WTC11 (cell line): Measurements from ENCODE around the gene NCBP3. TPM values are rescaled to one million over a fixed set of nuclear protein-coding genes. Genes with fewer than 3 reads are reported as not detected.

Source experiments
- ATAC-seq: fragments of 200-7000 bp; cut with Tn5 transposase; 2 replicates; pipeline ENCODE4 v1.10.0; 2021; ENCODE audit warnings: mild to moderate bottlenecking, moderate library complexity
- CTCF ChIA-PET: fragments of 300-600 bp; sonication (Branson Sonifier 250); formaldehyde crosslinking; loops from one replicate; lab custom pipeline; 2021; ENCODE audit warnings: antibody characterized with exemption; lab: Charles Lee
- POLR2A ChIA-PET: fragments of 350-600 bp; sonication (Branson Sonifier 250); formaldehyde crosslinking; loops from one replicate; lab custom pipeline; 2021; ENCODE audit warnings: antibody characterized with exemption; lab: Charles Lee
- DNase-seq: peaks from one replicate; pipeline ENCODE4 v3.0.0; 2021; ENCODE audit warnings: low spot score
- H3K27ac Mint-ChIP-seq: 2 replicates; pipeline ENCODE4 v1.8.0; 2021; ENCODE audit warnings: mixed read lengths
- H3K27me3 Mint-ChIP-seq: 2 replicates; pipeline ENCODE4 v1.8.0; 2021; ENCODE audit warnings: low read depth, mild to moderate bottlenecking, moderate library complexity, mixed read lengths
- H3K36me3 Mint-ChIP-seq: 2 replicates; pipeline ENCODE4 v1.8.0; 2021; ENCODE audit warnings: mixed read lengths
- H3K4me1 Mint-ChIP-seq: 2 replicates; pipeline ENCODE4 v1.8.0; 2022; ENCODE audit warnings: mixed read lengths
- H3K4me3 Mint-ChIP-seq: 2 replicates; pipeline ENCODE4 v1.8.0; 2021; ENCODE audit warnings: mild to moderate bottlenecking, moderate library complexity, mixed read lengths
- H3K9me3 Mint-ChIP-seq: 2 replicates; pipeline ENCODE4 v1.8.0; 2021; ENCODE audit warnings: mixed read lengths
- ATF3 ChIP-seq: sonication (generic); formaldehyde crosslinking; conservative IDR thresholded peaks from 2 replicates; pipeline ENCODE4 v1.8.1; 2022; ENCODE audit warnings: mild to moderate bottlenecking, missing genetic modification reagents
- CDX4 ChIP-seq: fragments of 250-450 bp; sonication (Bioruptor Pico); IDR thresholded peaks from 2 replicates; pipeline ENCODE4 v1.9.0; 2021; ENCODE audit warnings: moderate library complexity, mild to moderate bottlenecking, inconsistent platforms, borderline replicate concordance
- E2F1 ChIP-seq: sonication (generic); formaldehyde crosslinking; IDR thresholded peaks from 2 replicates; pipeline ENCODE4 v1.8.0; 2022; ENCODE audit warnings: mild to moderate bottlenecking, missing genetic modification reagents
- E2F4 ChIP-seq: sonication (generic); formaldehyde crosslinking; IDR thresholded peaks from 2 replicates; pipeline ENCODE4 v1.8.1; 2022; ENCODE audit warnings: low read depth, mild to moderate bottlenecking, moderate library complexity, missing genetic modification reagents, borderline replicate concordance
- FOXJ3 ChIP-seq: sonication (generic); formaldehyde crosslinking; IDR thresholded peaks from 2 replicates; pipeline ENCODE4 v1.9.0; 2021; ENCODE audit warnings: missing genetic modification reagents, mild to moderate bottlenecking, borderline replicate concordance
- GABPB1 ChIP-seq: sonication (generic); formaldehyde crosslinking; IDR thresholded peaks from 2 replicates; pipeline ENCODE4 v1.8.1; 2023; ENCODE audit warnings: mild to moderate bottlenecking, missing genetic modification reagents
- GTF2I ChIP-seq: fragments of 250-450 bp; sonication (Bioruptor Pico); conservative IDR thresholded peaks from 2 replicates; pipeline ENCODE4 v1.4.0; 2021; ENCODE audit warnings: mild to moderate bottlenecking
- JAZF1 ChIP-seq: fragments of 250-450 bp; sonication (Bioruptor Pico); IDR thresholded peaks from 2 replicates; pipeline ENCODE4 v1.9.0; 2021; ENCODE audit warnings: moderate library complexity, mild to moderate bottlenecking, inconsistent platforms
- NR2C2 ChIP-seq: sonication (generic); formaldehyde crosslinking; IDR thresholded peaks from 2 replicates; pipeline ENCODE4 v1.8.0; 2022; ENCODE audit warnings: mild to moderate bottlenecking, missing genetic modification reagents
- RORB ChIP-seq: fragments of 250-450 bp; sonication (Bioruptor Pico); IDR thresholded peaks from 2 replicates; pipeline ENCODE4 v1.9.0; 2021; ENCODE audit warnings: mild to moderate bottlenecking
- SOX15 ChIP-seq: fragments of 250-450 bp; sonication (Bioruptor Pico); IDR thresholded peaks from 2 replicates; pipeline ENCODE4 v1.9.0; 2021; ENCODE audit warnings: mild to moderate bottlenecking
- SP1 ChIP-seq: sonication (generic); formaldehyde crosslinking; conservative IDR thresholded peaks from 2 replicates; pipeline ENCODE4 v1.8.1; 2022; ENCODE audit warnings: missing genetic modification reagents
- TEAD1 ChIP-seq: sonication (generic); formaldehyde crosslinking; IDR thresholded peaks from 2 replicates; pipeline ENCODE4 v1.8.0; 2022; ENCODE audit warnings: mild to moderate bottlenecking, missing genetic modification reagents
- TP53 ChIP-seq: sonication (generic); formaldehyde crosslinking; IDR thresholded peaks from 2 replicates; pipeline ENCODE4 v1.8.1; 2023; ENCODE audit warnings: mild to moderate bottlenecking, missing genetic modification reagents
- ZNF396 ChIP-seq: fragments of 250-450 bp; sonication (Bioruptor Pico); IDR thresholded peaks from 2 replicates; pipeline ENCODE4 v1.8.0; 2021; ENCODE audit warnings: mild to moderate bottlenecking, moderate library complexity, borderline replicate concordance
- ZNF423 ChIP-seq: fragments of 250-450 bp; sonication (Bioruptor Pico); IDR thresholded peaks from 2 replicates; pipeline ENCODE4 v2.1.2; 2022; ENCODE audit warnings: mild to moderate bottlenecking, moderate library complexity
- ZNF671 ChIP-seq: fragments of 250-450 bp; sonication (Bioruptor Pico); IDR thresholded peaks from 2 replicates; pipeline ENCODE4 v1.8.0; 2021; ENCODE audit warnings: mild to moderate bottlenecking
- total RNA-seq: library from RNA; stranded (reverse); gene quantifications from 3 replicates; pipeline ENCODE4 v1.2.3, GENCODE V29; 2021
- TF ChIP-seq, protein P1 (sequence below): fragments of 250-450 bp; sonication (Bioruptor Pico); IDR thresholded peaks from 2 replicates; pipeline ENCODE4 v1.9.0; 2021; ENCODE audit warnings: mild to moderate bottlenecking
- TF ChIP-seq, protein P2 (sequence below): sonication (generic); formaldehyde crosslinking; IDR thresholded peaks from 2 replicates; pipeline ENCODE4 v1.8.0; 2022; ENCODE audit warnings: mild to moderate bottlenecking, missing genetic modification reagents
- TF ChIP-seq, protein P3 (sequence below): fragments of 250-450 bp; sonication (Bioruptor Pico); IDR thresholded peaks from 2 replicates; pipeline ENCODE4 v1.9.0; 2021; ENCODE audit warnings: mild to moderate bottlenecking, borderline replicate concordance

NCBP3 gene
- total RNA-seq, 1 experiment from 2014 or later: 48.7 TPM

DNA sequence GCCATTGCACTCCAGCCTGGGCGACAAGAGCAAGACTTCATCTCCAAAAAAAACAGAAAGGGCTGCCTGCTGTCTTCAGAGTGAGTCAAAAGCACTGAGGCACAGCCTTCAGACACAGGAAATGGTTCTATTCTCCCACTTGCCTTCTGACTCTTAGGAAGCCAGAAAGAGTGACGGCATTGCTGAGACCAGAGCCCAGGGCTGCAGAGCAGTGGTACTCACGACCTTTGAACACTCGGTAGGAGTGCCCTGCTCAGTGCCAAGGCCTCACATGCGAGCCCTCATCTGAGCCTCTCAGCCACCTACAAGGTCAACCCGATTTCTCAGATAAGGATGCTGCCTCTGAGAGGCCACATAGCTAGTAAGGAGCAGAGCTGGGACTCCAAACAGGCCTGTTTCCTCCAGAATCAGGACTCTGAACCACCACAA lies 41.5 kb downstream of the NCBP3 start:
- no peaks in the 10 kb centered on the region for H3K9me3 Mint-ChIP-seq
- DNase-seq (no peak), ATAC-seq (no peak; the same call in 1 of the 2 replicates)
- peaks cover 23% of the 10 kb centered on the region for H3K36me3 Mint-ChIP-seq
- no peak overlapping the region for H3K27ac Mint-ChIP-seq
- ChIA-PET CTCF (interaction anchor here (1.5 to 3.0 kb wide), 3 partner anchors 9 to 67 kb away, joined by 3 to 20 read pairs (median 4); no protein-coding TSS in a partner anchor), POLR2A (no interaction called here)
- no peak overlapping the region for H3K4me3 Mint-ChIP-seq
- TF ChIP-seq E2F1 (no peak), NR2C2 (CRISPR knock-in tag) (no peak)
- H3K27me3 Mint-ChIP-seq: no peaks in the 10 kb centered on the region; the same call in 1 of the 2 replicates
- H3K4me1 Mint-ChIP-seq: no peaks in the 10 kb centered on the region

DNA sequence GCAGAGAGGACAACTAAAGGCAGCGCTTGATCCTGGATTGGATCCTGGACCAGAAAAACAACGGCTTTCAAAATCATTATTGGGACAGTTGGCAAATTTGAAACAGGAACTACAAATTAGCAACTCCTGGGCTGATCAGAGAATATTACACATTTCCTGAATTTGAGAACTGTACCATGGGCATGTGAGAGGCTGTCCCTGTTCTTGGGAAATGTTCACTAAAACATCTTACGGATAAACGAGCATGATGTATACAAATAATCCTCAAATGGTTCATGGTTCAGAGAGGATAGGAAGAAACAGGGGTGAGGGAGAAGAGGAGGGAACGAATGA lies 42.8 kb downstream of the NCBP3 start:
- H3K27me3 Mint-ChIP-seq: no peaks in the 10 kb centered on the region; the same call in 1 of the 2 replicates
- CTCF ChIA-PET: interaction anchor here (1.5 to 3.0 kb wide), 2 partner anchors 8 to 66 kb away, joined by 3 to 20 read pairs; no protein-coding TSS in a partner anchor
- ATAC-seq (no peak), DNase-seq (no peak)
- H3K9me3 Mint-ChIP-seq: no peaks in the 10 kb centered on the region
- POLR2A ChIA-PET: no interaction called here
- H3K4me1 Mint-ChIP-seq: no peaks in the 10 kb centered on the region
- TF ChIP-seq ZNF423 (CRISPR knock-in tag): no peak
- H3K36me3 Mint-ChIP-seq: peaks cover 18% of the 10 kb centered on the region
- H3K27ac Mint-ChIP-seq: no peak overlapping the region
- H3K4me3 Mint-ChIP-seq: no peak overlapping the region

DNA sequence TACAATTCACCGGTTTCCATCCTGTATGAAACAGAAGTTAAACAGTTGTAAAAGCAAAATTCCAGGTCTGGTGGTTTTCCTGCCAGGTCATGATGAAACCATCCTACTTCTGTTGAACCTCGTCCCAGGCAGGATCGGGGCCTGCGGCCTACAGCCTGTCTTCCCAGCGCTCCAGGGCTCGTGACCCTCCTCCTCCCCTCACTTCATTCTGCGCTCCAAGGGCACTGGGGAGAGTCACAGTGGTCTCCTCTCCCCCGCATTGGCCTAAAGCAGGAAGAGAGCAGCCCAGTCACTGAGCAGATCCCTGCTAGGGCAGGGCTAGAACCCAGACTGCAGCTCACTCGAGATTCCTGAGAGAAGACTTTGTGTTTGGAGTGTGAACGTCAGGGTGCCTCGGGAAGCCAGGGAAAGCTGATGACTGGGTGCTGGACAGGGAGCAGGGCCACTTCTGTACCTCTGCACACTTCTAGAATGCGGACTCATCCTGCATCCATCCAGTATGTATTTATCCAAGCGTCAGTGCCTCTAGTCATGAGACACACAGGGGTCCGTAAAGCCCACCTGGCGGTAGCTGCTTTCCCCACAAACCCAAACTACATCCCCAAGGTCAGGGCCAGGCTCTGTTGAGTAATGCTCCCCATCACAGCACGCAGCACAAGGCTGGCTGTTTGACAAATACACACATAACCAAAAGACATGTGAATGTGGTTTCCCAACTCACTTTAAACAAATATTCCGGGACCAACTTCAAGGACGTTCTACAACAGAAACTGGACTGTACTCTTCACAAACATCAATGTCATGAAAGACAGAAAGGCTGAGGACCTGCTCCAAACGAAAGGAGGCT lies 43.4 kb downstream of the NCBP3 start:
- ATAC-seq: no peak
- Mint-ChIP-seq H3K9me3 (no peaks in the 10 kb centered on the region), H3K4me1 (no peaks in the 10 kb centered on the region), H3K27me3 (no peaks in the 10 kb centered on the region; the same call in 1 of the 2 replicates), H3K27ac (peak overlapping the region; percentile 57), H3K36me3 (peaks cover 12% of the 10 kb centered on the region), H3K4me3 (no peak overlapping the region)
- CTCF ChIA-PET: interaction anchor here (3.0 kb wide), 1 partner anchor 65 kb away, joined by 20 read pairs; no protein-coding TSS in a partner anchor
- POLR2A ChIA-PET: no interaction called here
- no peak for DNase-seq
- TF ChIP-seq RORB (no peak), GABPB1 (CRISPR knock-in tag) (peak; percentile 78)

GRCh38 chr17:3801792-3802191 lies 44.3 kb downstream of the NCBP3 start:
- Mint-ChIP-seq H3K27me3 (no peaks in the 10 kb centered on the region; the same call in 1 of the 2 replicates), H3K4me1 (no peaks in the 10 kb centered on the region), H3K9me3 (no peaks in the 10 kb centered on the region), H3K4me3 (no peak overlapping the region), H3K36me3 (peaks cover 4% of the 10 kb centered on the region), H3K27ac (no peak overlapping the region)
- DNase-seq (no peak), ATAC-seq (no peak)
- POLR2A ChIA-PET: no interaction called here
- CTCF ChIA-PET: interaction anchor here (3.3 kb wide), 1 partner anchor 64 kb away, joined by 76 read pairs; no protein-coding TSS in a partner anchor
- TF ChIP-seq, protein P1, sequence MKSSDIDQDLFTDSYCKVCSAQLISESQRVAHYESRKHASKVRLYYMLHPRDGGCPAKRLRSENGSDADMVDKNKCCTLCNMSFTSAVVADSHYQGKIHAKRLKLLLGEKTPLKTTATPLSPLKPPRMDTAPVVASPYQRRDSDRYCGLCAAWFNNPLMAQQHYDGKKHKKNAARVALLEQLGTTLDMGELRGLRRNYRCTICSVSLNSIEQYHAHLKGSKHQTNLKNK: no peak
- TF ChIP-seq CDX4 (CRISPR knock-in tag) (no peak), ZNF671 (no peak), TEAD1 (CRISPR knock-in tag) (no peak), ATF3 (CRISPR knock-in tag) (no peak), TP53 (no peak), SP1 (CRISPR knock-in tag) (no peak), ZNF396 (no peak), NR2C2 (CRISPR knock-in tag) (no peak), JAZF1 (CRISPR knock-in tag) (no peak), GTF2I (CRISPR knock-in tag) (no peak), FOXJ3 (CRISPR knock-in tag) (no peak), SOX15 (CRISPR knock-in tag) (no peak), E2F4 (CRISPR knock-in tag) (no peak)
- TF ChIP-seq, protein P2, sequence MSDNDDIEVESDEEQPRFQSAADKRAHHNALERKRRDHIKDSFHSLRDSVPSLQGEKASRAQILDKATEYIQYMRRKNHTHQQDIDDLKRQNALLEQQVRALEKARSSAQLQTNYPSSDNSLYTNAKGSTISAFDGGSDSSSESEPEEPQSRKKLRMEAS: no peak
- TF ChIP-seq, protein P3, sequence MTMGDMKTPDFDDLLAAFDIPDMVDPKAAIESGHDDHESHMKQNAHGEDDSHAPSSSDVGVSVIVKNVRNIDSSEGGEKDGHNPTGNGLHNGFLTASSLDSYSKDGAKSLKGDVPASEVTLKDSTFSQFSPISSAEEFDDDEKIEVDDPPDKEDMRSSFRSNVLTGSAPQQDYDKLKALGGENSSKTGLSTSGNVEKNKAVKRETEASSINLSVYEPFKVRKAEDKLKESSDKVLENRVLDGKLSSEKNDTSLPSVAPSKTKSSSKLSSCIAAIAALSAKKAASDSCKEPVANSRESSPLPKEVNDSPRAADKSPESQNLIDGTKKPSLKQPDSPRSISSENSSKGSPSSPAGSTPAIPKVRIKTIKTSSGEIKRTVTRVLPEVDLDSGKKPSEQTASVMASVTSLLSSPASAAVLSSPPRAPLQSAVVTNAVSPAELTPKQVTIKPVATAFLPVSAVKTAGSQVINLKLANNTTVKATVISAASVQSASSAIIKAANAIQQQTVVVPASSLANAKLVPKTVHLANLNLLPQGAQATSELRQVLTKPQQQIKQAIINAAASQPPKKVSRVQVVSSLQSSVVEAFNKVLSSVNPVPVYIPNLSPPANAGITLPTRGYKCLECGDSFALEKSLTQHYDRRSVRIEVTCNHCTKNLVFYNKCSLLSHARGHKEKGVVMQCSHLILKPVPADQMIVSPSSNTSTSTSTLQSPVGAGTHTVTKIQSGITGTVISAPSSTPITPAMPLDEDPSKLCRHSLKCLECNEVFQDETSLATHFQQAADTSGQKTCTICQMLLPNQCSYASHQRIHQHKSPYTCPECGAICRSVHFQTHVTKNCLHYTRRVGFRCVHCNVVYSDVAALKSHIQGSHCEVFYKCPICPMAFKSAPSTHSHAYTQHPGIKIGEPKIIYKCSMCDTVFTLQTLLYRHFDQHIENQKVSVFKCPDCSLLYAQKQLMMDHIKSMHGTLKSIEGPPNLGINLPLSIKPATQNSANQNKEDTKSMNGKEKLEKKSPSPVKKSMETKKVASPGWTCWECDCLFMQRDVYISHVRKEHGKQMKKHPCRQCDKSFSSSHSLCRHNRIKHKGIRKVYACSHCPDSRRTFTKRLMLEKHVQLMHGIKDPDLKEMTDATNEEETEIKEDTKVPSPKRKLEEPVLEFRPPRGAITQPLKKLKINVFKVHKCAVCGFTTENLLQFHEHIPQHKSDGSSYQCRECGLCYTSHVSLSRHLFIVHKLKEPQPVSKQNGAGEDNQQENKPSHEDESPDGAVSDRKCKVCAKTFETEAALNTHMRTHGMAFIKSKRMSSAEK (CRISPR knock-in tag): no peak
